ENCODE data around the gene PRLHR.

The PRLHR gene

GRCh38 chr10:118586911-118587310, 8.5 kb downstream of the PRLHR start:
- DNase-seq = no peak

DNA sequence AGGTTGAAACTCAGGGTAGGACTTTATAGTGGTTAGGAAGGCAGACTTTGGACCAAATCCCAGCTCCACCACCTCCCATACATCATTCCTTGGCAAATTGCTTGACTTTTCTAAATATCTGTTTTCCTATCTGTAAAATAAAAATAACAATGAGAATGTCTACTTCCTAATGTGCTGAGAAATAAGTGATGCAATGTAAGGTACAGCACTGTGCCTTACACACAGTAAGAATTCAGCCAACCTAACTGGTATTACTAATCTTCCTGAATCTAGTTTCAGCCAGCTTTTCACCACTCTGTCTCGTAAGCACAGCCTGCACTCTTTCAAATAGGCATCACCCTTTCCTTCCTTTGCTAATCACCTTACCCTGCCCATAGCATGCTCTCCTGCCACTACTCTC, 9.7 kb downstream of the PRLHR start:
- no peak for DNase-seq

DNA sequence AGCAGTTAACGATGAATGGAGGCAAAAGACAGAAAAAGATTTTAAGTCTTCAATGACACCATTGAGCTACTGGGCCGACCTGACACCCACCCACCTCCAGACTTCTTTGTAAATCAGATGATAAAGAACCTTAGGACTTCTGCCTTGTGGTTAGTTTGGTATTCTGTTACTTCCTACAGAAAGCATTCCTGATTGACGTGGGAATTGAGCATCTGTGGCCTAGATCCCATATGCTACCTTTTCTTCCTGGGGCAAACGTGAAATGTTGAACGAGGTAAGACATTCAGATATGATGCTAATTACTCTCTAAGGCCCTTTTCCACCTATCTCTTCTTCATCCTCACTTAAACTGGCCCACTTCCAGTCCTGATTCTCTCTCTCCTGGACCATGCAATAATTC, 10.2 kb downstream of the PRLHR start:
- no peak for DNase-seq

- DNase-seq = no peak
Observed at GRCh38 chr10:118584181-118584954, 11.1 kb downstream of the PRLHR start.

DNA sequence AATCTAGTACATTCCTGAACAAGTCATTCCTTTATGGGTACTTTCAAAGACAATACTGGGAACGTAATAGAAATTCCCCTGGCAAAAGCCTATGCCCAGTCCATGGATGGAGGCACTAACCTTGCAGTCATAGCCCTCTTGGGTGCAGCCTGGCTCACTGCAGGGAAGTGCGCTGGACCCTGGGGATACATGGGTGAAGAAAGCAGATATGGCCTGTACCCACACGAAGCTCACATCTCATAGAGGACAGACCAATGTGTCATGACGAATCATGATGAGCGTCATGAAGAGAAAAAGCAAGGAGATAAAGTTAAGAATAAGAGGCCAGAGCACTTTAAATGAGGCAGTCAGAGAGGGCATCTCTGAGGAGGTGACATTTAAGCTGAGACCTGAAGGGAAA, 11.8 kb downstream of the PRLHR start:
- no peak for DNase-seq

DNA sequence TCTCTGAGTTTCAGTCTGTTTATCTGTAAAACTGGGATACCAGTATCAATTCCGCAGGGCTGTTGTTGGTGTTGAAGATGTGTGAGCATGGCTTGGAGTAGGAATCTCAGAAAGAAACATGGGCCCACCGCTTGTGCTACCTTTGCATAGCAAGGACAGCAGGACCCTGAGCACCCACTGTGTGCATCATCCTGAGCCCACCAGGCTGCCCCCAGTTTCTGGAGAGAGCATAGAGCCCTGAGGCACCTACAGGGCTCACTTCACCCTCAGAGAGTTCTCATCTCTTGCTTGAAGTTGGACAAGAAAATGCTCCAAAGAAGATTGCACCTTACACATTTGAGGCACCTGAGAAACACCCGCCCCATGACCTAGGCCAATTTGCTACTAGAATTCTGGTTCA, 12.9 kb downstream of the PRLHR start:
- no peak for DNase-seq

GRCh38 chr10:118581340-118581739, 14.1 kb downstream of the PRLHR start:
- no peak for DNase-seq

DNA sequence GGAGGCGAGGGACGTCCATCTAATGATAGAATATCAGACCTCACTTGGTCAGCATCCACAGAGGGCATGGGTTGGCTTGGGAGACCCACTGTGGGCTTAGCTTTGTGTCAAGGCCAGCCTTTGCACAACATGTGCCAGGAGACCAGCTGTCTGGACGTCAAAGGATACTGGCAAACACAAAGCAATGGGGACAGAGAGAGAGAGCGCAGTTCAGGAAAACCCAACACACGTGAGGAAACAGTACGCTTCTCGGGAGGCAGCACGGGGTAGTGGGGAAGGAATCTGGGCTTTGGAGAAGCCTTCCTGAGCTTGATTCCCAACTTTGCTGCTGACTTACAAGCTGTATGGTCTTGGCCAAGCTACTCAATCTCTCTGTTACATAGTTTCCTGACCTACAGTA, 14.7 kb downstream of the PRLHR start:
- no peak for DNase-seq

GRCh38 chr10:118573512-118573911, 21.9 kb downstream of the PRLHR start:
- no peak for DNase-seq

DNA sequence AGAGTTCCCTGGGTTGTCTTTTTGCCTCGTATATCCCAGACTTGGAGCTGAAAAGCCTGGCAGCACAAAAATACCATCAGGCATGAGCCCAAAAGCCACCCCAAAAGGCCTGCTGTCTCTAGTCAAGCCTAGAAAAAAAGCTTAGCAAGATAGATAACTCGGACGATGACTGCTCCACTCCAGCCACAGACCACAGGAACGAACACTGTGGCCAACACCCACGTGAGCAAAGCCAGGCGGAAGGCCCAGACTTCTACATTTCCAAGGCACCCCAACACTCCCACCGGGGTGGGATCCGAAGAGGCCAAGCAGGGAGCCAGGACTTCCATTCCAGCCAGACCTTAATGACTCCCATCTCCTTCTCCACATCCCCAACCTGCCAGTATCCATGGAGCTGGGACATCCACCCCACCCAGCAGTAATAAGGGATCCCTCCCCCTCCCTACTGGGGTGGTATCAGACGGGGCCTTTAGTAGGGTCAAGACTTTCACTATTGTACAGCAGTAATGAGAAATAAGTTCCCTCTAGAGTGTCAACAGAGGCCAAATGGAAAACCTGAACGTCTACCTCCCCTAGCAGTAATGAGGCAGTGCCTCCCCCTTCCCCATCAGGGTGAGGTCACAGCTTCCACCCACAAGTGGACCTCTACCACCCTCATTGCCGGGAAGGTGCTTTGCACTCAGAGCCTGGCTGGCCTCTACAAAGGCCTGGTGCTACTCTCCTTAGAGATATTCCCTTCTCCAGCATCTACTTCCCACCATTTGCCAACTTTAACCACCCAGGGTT, 23.0 kb downstream of the PRLHR start:
- no peak for DNase-seq

DNA sequence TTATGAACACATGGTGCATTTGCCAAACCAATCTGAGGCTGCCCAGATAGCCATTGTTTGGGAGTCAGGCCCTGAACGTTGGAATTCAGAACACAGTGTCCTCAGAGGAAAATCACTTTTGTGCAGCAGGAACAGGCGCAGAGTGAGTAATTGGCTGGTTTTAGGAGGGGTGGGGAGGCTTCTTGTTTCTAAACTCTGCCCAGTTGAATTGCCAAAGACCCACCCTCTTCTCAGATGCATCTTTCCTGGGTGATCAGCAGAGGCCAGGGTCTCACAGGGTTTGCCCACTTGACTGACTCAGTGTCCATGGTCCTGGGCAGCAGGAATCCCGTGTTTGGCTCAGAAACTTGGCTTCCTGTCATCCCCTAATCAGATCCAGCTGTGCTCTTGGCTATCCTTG, 24.3 kb downstream of the PRLHR start:
- DNase-seq = no peak

- no peak for DNase-seq
Observed at GRCh38 chr10:118570591-118570990, 24.9 kb downstream of the PRLHR start.

GRCh38 chr10:118569882-118570252, 25.6 kb downstream of the PRLHR start:
- DNase-seq = no peak

DNA sequence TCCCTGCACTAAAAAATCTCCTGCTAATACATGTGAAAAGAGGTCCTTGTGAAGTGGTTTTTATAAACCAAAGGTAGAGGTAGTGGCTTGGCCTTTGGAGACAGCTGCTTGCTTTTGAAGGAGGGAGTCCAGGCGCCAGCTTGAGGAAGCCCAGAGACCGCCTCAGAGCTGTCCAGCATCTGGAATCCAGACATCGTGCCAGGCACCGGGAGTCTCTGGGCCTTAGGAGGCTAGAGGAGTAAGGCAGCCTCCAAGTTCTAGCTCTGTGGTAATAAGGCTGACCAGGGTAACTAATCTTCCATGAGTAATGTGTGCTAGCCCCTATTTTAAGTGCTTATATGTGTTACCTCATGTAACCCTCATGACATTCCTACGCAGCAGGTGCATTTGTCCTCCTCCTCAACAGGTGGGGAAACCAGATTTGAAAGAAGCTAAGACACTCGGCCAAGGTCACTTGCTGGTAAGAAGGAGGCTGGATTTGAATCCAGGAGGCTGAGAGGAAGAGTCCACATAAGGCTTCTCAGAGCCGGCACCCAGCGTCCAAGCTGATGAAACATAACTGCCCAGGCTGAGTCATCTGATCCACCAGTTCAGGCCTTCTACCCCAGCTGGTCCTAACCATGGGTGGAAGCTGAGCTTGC, 26.1 kb downstream of the PRLHR start:
- no peak for DNase-seq

DNA sequence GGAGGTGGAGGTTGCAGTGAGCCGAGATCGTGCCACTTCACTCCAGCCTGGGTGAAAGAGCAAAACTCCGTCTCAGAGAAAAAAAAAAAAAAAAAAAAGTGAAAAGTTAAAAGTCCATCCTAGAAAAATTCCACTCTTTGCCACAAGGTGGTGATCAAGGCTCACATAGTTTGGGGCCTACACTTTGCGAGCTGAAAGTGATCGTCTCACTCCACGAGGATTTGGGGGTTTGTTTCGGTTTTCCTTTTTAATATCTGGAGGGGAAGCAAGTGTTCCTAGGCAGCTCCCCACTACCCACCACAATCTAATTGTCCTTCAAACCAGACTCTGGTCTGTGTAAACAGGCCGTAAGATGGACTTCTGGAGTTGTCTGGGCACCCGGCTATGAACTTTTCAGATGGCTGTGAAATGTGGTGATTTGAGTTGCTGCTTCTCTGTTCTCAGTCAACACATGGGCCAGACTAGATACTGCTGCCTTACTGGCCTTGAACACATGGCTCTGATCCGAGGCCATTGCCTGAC, 27.1 kb downstream of the PRLHR start:
- no peak for DNase-seq

DNA sequence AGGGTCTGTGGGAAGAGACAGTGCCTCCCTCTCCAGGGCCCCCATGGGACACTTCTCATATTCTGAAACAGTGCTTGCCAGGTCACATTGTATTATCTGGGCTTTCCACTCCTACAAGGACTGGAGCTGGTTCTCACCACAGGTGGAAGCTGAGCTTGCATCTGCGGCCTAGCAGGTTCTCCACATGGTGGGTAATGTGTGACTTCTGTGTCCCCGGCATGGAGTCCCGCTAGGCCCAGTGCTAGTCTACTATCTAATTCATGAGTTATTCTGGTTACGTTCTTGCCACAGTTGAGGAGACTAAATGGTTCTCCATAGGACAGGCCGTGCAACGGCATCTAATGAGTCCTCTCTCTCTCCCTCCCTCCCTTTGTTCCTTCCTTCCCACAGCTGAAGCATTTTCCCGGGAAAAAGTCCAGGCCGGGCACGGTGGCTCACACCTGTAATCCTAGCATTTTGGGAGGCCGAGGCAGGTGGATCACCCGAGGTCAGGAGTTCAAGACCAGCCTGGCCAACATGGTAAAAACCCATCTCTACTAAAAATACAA, 27.7 kb downstream of the PRLHR start:
- no peak for DNase-seq

DNA sequence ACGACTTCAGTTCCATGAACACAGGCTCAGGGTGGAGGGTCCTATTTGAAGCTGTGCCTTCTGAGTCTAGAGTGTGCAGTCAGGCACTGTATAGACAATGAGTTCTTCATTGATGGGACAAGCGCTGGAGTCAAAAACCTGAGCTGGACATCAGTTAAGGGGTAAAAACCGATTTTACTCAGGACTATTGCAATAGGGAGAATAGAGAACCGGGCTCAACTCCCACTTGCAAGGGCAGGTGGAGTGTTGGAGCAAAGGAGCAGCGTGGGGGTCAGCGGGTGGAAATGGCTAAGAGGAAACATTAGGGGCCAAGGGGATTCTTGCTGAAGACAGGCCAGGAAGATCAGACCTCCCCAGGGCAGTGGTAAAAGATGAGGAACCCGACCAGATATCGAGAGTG, 28.5 kb downstream of the PRLHR start:
- DNase-seq = no peak

- no peak for DNase-seq
Observed at GRCh38 chr10:118565301-118566075, 30.0 kb downstream of the PRLHR start.

GRCh38 chr10:118564652-118565051, 30.8 kb downstream of the PRLHR start:
- no peak for DNase-seq

- DNase-seq = no peak
Observed at GRCh38 chr10:118564114-118564513, 31.3 kb downstream of the PRLHR start.

- DNase-seq = no peak
Observed at GRCh38 chr10:118563373-118563890, 32.0 kb downstream of the PRLHR start.

- no peak for DNase-seq
Observed at GRCh38 chr10:118562851-118563250, 32.6 kb downstream of the PRLHR start.

Data from NCI-H510A (cell line).